ENCODE results near the gene WDR49. TPM values are rescaled to one million over a fixed set of nuclear protein-coding genes. Genes with fewer than 3 reads are reported as not detected.

Gene WDR49
- 1 to 10 TPM; 7.5 to 7.9 TPM for total RNA-seq
- long read RNA-seq, partial matches to known transcripts, result 0 of 2 reads
- long read RNA-seq, other reads (novel, unspliced or antisense), result 2 of 2 reads

DNA sequence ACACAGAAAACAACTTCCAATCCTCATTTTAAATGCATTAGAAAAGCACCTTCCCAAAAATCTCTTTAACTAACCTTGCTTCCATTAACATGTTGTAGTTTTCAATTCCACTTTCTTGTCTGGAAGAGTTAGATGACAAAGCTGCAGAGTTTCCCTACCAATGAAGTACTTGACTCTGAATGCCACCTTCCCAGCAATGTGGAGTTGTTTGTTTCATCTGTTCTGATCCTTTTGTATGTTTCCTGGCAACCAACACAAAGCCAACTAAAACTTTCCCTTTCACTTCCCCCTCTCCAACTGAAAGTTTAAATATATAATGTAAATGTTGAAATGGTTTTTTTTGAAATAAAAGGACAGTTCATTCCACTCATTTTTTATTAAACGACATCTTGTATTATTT is at the start of gene WDR49:
Gene WDR49, minus strand, starts transcription at position 183 of the 400 bp plus-strand sequence. CDS start 517 bp downstream, outside the sequence.
- DNase-seq (no peak), ATAC-seq (peak in 1 of 2 donors; percentile 47)
- intact Hi-C loops (cut with DNase I), result no loop called here

DNA sequence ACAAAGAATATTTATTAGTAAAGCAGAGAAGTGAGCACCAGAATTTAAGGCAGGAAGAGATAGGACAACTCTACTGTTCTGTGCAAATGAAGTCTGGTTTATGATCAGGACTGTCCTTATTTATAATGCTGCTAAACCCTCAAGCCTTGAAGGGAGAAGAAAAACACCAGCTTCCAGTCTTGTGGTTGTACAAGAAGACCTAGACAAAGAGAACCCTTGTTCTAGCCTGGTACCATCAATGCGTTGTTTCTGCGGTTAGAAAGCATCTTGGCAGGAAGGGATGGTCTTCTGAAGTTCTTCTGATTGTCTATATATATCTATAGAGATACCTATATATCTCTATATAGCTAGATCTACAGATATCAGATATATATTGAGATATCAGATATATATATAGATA is 47.2 kb upstream of the WDR49 start:
- intact Hi-C loops (cut with DNase I), result no loop called here
- ATAC-seq, result no peak
- no peak for DNase-seq

DNA sequence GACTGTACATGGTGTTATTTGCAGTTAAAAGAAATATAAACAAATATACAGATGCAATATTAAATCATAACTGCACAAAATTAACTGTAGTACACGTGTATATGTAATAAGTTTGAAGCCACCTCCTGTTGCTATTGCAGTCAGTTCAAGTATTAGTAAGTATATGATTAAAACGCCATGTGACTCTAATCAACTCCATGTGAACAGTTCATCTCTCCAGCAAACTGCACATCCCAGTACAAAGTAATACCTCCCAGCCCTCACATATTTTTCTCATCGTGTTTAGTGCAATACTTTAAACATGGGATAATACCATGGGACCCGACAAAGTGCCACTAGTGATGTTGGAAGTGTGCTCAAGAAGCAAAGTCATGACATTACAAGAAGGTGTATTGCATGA is 46.3 kb upstream of the WDR49 start:
- intact Hi-C loops (cut with DNase I), result no loop called here
- DNase-seq, result no peak
- no peak for ATAC-seq

DNA sequence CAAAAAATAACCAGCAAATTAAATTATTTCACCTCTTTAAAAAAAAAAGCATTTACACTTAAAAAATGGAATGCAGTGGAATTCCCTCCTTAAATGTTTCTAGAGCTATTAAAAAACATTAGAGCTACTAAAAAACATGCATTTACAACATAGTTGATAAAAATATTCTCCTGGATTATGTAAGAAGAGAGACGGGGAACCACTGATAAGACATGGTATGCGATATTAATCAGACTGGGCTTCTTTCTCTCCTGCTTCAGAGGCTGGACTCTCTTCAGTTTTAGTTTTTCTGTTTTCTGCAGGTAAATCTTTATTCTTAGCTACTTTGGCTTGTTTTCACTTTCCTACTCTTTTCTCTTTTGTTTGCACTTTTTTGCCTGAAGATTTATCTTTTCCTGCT is 40.4 kb upstream of the WDR49 start:
- DNase-seq, result no peak
- no peak for ATAC-seq
- intact Hi-C loops (cut with DNase I), result no loop called here

DNA sequence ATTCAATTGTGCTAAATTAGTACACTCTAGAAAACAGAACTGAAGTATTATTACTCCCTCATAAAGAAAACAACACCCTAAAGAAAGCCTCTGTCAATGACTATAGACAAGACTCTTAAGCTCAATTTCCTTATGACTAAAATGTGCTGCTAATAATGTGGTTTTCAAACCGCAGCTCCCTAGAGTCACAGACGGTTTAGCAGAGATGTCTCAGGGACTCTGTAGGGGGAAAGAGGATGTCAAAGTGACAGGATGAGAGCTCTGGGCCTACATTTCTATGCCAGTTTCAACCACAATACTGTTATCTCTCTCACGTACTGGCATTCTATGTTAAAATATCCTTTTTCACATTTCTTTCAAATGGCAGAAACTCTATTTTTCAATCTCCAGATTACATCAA is 37.6 kb upstream of the WDR49 start:
- no peak for DNase-seq
- no peak for ATAC-seq
- intact Hi-C loops (cut with DNase I), result no loop called here

DNA sequence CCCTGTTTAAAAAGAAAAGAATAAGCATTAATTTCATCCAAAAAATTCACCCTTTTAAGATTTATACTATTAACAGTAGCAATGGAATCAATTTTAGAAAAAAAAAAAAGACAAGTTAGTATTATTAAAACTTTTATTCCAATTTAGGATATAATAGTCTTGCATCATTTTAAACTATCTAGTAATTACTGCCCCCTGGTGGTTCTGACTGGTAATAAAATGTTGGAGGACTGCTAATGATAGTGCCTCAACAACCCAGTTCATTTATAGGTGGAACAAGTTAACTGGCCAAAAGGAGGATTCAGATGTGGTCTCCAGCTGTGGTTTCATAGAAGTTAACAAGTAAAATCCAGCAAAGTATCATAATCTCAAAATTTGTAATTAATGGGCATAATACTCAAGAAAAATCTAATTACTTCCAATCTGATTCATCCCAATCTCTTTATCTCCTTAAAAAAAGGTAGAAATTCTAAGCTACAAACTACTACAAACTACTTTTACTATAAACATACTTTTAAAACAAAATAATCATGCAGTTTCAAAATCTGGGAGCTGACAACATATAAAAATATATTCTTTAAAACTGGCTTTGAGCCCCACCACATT is 30.7 kb upstream of the WDR49 start:
- DNase-seq (no peak), ATAC-seq (peak in 1 of 2 donors; percentile 60)
- intact Hi-C loops (cut with DNase I), result loop anchor here in 1 of 2 donors (2.0 kb wide), 1 partner anchor 276 kb away; no protein-coding TSS in a partner anchor

DNA sequence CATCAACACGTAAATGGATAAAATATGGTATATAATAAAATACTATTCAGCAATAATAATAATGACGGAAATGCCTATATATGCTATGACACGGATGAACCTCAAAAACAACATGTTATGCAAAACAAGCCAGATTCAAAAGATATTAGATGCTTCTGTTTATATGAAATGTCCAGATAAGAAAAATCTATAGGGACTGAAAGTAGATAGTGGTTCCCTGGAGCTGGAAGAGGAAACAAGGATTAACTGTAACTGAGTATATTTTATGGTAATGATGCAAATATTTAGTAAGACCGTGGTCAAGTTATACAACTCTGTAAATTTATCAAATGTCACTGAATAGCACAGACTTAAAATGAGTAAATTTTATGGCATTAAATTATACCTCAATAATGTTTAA is 25.8 kb upstream of the WDR49 start:
- intact Hi-C loops (cut with DNase I), result no loop called here
- ATAC-seq (no peak), DNase-seq (no peak)

DNA sequence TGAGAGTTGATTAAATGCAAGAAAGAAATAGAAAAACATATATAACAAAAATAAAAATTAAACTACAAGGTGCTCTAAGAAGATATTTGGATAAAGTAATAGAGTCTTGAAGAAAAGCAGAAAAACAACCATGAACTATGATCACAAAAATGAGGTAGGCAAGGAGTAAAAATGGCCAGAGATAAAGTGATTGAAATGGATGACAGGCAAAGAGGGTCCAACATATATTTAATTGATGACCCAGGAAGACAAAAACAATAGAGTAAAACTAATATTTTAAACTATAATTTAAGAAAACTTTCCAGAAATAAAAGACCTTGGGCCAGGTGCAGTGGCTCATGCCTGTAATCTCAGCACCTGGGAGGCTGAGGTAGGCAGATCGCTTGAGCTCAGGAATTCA is 22.1 kb upstream of the WDR49 start:
- intact Hi-C loops (cut with DNase I), result no loop called here
- ATAC-seq, result no peak
- no peak for DNase-seq

DNA sequence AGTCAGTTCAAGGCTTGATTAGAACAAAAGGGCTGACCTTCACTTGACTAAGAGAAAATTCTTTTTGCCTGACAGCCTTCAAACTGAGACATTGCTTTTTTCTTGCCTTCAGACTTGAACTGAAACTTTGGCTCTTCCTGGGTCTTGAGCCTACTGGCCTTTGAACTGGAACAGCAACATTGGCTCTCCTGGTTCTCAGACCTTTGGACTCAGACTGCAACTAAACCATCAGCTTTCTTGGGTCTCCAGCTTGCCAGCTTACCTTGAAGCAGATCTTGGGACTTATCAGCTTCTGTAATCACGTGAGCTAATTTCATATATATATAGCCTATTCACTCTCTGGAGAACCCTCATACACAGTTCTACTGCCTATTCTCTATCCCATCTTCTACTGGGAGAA is 19.5 kb upstream of the WDR49 start:
- DNase-seq, result no peak
- intact Hi-C loops (cut with DNase I), result no loop called here
- ATAC-seq, result no peak

DNA sequence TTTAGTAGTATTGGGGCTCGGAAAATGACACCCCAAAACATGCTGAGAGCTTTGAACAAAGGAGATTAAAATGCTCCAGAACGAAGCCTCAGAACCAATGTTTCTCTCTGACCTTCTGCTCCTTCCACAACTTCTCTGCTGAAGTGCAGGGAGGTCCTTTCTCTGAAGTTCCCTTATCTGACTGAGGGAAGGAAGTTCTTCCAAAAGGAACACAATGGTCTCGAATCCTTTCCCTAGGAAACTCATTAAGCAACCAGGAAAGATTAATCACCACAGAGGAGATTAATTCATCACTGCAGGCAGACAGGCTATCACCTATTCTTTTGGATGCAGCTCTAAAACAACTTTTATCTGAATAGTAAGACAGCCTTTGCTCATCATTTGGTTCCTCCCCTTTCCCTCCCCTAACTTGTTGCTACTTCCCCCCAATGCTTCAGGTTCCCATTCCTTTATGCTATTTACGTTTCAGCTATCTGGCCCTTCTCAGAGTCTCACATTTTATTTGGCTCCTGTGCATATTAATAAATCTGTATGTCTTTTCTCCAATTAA is 18.2 kb upstream of the WDR49 start:
- intact Hi-C loops (cut with DNase I), result no loop called here
- peak in 1 of 2 donors; percentile 22 for ATAC-seq
- DNase-seq, result no peak

DNA sequence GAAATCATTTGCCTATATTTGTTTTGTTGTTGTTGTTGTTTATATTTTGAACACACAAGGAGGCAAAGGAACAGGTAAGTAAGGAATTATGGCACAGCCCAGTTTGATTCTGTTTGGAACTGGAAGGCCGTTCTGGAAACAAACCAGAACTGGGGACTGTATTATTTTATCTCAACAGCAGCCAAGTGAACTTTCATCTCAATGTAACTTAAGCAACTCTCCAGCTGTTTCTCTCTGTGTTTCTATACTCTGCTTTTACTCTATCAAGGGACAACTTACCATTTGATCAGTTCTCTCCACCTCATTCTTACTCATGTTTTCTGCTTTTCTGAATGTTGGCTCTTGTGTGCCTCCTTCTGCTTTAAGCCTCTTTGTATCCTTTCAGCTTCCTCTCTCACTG is 16.0 kb upstream of the WDR49 start:
- intact Hi-C loops (cut with DNase I), result no loop called here
- ATAC-seq, result no peak

DNA sequence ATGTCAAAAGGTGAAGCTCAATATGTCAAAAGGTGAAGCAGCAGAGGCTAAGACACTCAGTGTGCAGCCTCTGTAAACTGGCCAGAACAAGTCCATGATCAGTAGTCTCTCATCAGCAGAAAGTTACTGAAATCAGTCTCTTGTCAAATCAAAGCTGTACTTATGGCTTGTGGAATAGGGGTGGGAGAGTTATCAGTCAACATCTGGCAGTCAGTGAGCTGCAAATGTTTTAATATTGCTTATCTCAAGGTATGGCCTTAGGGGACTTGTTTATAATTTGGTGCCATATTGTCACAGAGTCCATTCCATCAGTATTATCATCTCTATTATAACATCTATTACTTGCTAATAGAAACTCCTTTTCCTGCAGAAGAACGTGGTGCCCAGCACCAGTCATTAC is 14.9 kb upstream of the WDR49 start:
- intact Hi-C loops (cut with DNase I), result no loop called here
- ATAC-seq (no peak), DNase-seq (no peak)

More for the DNA sequence above, 16.0 kb upstream of the WDR49 start:
- no peak for DNase-seq

DNA sequence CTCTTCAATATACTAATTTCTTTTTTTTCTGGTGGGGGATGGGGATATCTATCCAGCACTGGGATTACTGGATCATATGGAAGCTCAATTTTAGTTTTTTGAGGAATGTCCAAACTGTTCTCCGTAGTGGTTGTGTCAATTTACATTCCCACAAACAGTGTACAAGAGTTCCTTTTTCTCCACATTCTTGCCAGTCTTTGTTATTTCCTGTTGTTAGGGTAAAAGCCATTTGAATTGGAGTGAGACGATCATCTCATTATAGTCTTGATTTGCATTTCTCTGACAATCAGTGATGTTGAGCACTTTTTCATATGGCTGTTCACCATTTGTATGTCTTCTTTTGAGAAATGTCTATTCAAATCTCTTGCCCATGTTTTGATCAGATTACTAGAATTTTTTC is 12.8 kb upstream of the WDR49 start:
- intact Hi-C loops (cut with DNase I), result no loop called here
- DNase-seq, result no peak
- no peak for ATAC-seq

DNA sequence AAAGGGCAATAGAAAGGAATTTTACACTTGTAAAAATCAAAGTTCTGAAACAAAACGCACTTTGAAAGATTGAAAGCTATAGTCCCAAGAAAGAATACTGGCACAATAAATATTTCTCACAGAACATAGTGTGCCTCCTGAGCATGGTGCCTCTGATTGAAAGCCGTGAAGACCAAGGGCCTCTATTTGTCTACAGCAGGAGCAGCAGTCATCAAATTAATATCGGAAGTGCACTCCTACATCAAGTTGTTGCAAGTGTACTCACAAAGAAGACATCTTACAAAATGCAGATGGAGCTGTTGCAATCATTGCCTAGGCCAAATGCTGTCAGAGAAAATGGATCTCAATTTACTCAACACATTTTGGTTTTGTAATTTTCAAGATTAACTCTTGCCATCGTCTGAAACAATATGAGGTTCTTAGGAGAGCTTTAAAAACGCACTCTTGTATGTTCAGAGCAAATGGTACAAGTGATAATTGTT is 9.2 kb upstream of the WDR49 start:
- DNase-seq (no peak), ATAC-seq (peak in 1 of 2 donors; percentile 19)
- intact Hi-C loops (cut with DNase I), result no loop called here

DNA sequence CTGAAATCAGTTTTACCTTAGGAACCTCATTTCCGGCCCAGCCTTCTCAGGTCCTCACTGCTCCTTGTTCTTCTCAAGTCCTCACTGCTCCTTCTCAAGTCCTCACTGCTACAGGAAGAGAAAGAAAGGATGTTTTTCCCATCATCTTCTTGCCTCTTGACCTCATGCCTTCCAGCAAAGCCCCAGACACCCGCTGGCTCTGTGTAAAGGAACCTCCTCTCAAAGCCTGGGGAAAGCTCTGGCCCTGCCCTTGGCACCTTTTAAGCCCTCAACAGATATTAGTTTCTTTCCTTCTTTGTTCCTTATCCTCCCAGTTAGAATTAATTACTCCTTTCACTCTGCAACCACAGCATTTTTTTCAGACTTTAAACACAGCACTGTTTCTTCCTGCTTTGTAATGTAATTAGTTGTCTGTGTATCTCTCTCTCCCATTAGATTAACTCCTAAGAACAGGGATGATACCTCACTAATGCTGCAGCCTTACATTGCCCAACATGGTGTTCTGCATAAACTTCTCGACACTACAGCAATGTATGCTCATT is 4.0 kb upstream of the WDR49 start:
- ATAC-seq (no peak), DNase-seq (no peak)
- intact Hi-C loops (cut with DNase I), result no loop called here

DNA sequence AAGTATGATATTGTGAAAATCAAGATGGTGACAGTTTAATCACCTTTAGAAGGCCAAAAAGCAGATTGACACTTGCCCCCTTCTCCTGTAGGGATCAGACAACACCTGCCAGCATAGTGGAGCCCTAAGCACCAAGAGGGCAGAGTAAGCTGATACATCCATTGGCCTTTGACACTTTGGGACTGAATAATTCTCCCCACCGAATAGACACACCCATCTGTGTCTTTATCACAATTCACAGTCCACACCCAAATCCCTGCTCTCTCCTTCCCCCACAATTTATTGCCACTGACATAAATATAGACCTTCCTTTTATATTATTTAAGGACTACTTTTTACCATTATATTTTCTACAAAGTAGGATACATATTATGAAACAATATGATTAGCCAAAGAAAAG is 3.1 kb upstream of the WDR49 start:
- ATAC-seq (no peak), DNase-seq (no peak)
- intact Hi-C loops (cut with DNase I), result no loop called here

DNA sequence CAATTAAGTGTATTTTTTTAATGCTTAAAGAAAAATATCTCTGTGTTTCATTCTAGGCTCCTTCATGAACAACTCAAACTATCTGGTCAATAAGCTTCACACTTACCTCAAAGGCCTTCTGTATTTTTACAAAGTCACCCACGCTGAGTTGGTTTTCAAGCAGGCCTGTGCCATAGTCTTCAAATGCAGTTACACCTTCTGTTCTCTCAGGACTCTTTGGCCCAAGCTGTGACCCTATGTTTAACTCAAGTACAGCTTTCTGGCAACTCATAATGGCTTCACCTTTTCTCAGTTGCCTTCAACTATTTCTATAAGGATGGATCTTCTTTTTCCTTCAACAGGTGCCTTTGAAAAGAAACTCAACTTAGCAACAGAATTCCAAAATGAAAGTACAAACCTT is 587 bp downstream of the WDR49 start:
- no peak for DNase-seq
- intact Hi-C loops (cut with DNase I), result no loop called here
- ATAC-seq, result no peak

DNA sequence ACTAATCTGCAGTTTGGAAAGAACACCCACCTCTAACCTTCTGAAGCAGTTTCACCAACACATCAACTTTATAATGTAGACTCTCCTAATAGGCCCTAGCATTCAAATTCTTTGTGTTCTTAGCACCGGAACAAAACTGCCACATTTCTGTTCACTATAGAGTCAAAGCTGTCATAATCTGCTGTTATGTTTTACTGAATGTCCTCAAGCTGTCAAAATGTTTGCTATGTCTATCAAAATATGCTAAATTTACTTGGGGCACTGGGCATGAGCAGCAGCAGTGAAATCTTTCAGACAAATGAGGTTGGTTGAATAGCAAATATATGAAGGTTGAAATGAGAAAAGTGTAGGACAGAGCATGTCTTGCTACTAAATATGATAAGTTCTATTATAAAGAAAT is 1.9 kb downstream of the WDR49 start:
- intact Hi-C loops (cut with DNase I), result no loop called here
- DNase-seq (no peak), ATAC-seq (no peak)

DNA sequence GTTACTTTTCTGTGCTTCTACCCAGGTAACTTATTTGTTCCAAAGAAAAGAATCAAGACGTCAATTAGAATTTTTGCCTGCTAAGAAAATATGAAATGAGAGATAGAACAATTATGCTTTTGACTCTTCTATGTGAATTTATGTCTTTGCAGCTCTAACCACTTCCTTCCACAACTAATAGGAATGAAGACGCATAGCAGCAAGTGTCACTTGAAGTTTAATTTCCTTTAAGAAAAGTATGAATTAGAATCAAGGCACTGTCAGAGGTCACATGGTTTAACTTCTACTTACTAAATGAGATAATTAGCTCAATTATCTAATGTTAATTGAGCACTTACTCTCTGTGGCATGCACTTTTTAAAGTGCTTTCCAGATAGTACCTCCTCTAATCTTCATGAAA is 3.3 kb downstream of the WDR49 start:
- DNase-seq (no peak), ATAC-seq (no peak)
- intact Hi-C loops (cut with DNase I), result no loop called here

DNA sequence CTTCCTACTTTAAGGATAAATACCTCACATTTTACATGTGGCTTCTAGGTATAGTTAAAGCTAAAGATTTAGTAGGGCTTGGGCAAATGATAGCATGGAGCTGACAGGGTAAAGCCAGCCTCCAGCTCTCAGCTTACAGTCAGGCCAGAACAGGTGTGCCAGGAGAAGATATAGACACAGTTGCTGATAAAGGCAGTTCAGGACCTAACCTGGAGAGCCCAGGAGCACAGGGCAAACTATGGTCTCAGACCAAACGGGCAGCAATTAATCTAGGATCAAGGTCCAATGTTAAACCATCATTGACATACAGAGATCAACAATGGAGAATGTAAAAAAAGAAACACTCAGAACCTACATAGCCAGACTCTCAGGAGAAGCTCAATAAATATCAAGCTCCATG is 4.0 kb downstream of the WDR49 start:
- DNase-seq (no peak), ATAC-seq (no peak)
- intact Hi-C loops (cut with DNase I), result no loop called here

DNA sequence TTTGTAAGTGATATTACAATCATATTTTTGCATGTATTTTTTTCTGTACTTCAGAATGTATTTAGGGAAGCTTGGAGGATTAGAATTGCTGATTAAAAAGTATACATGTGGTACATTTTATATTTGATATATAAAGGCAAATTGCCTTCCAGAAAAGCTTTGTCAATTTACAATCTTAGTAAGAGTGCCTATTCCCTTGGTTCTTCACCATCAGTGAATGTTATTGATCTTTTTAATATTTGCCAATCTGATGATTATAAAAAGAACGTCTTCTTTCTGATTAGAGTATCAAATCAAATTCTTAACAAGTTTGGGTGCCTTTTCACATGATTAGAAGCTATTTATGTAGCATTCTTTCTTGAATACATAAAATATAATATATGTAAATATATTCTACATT is 9.1 kb downstream of the WDR49 start:
- DNase-seq (no peak), ATAC-seq (no peak)
- intact Hi-C loops (cut with DNase I), result no loop called here
